Vagina (tissue), 2 donors: ENCODE results near the gene ZBTB20. TPM values are rescaled to one million over a fixed set of nuclear protein-coding genes. Genes with fewer than 3 reads are reported as not detected.

Experiments
- DNase-seq, 2 donors: peaks; one replicate each; pipeline ENCODE4 v3.0.0-alpha.2; 2017; ENCODE audit errors: extremely low spot score in 2 of 2
- H3K27ac ChIP-seq: fragments of 200-600 bp; sonication (generic); one replicate; pipeline ENCODE4 v1.5.1; 2019
- H3K27me3 ChIP-seq: fragments of 200-600 bp; sonication (generic); one replicate; pipeline ENCODE4 v1.5.1; 2019
- H3K36me3 ChIP-seq, 2 donors: fragments of 200-600 bp; sonication (generic); one replicate each; pipeline ENCODE4 v1.5.1; 2017 to 2019
- H3K4me1 ChIP-seq: fragments of 200-600 bp; sonication (generic); one replicate; pipeline ENCODE4 v1.5.1; 2019
- H3K4me3 ChIP-seq, 2 donors: fragments of 200-600 bp; sonication (generic); 1 replicate in 1 of 2; 2 replicates in 1 of 2; pipeline ENCODE4 v1.5.1; 2016 to 2019
- H3K9me3 ChIP-seq: fragments of 200-600 bp; sonication (generic); one replicate; pipeline ENCODE4 v1.5.1; 2019
- CTCF ChIP-seq, 3 experiments: fragments of 450-650 bp in 2 of 3; fragments of 200-600 bp in 1 of 3; sonication (generic) in 1 of 3; IDR thresholded peaks; one replicate each; pipeline ENCODE4 v1.5.1; 2017 to 2019; ENCODE audit warnings: antibody characterized with exemption in 3 of 3, mild to moderate bottlenecking in 2 of 3, moderate library complexity in 2 of 3
- POLR2A ChIP-seq, 2 donors: fragments of 450-650 bp; IDR thresholded peaks; one replicate each; pipeline ENCODE4 v1.6.1; 2017; ENCODE audit warnings: antibody characterized with exemption in 2 of 2, mild to moderate bottlenecking in 2 of 2, moderate library complexity in 2 of 2
- POLR2AphosphoS5 ChIP-seq, 2 donors: sonication (generic); formaldehyde crosslinking; IDR thresholded peaks; one replicate each; pipeline ENCODE4 v1.9.0; 2017; ENCODE audit warnings: antibody characterized with exemption in 2 of 2, mild to moderate bottlenecking in 2 of 2, low read depth in 1 of 2; ENCODE audit not compliant: insufficient read depth in 1 of 2
- intact Hi-C: fragments of 100-400 bp; cut with DNase I; formaldehyde crosslinking; loops from one replicate; pipeline ENCODE4 v1.15.1; 2023
- total RNA-seq: library from RNA; depleted of rRNA; stranded (reverse); fragments of >200 nt; gene quantifications from one replicate; pipeline ENCODE4 v1.2.3, GENCODE V29; 2016

Gene ZBTB20
- total RNA-seq, 1 donor from 2014 or later, result 64.8 TPM

GRCh38 chr3:114307222-114307830, 839.8 kb downstream of the ZBTB20 start:
- H3K36me3 ChIP-seq, result no peaks in the 10 kb centered on the region
- no peak overlapping the region for H3K4me3 ChIP-seq
- intact Hi-C loops, result no loop called here
- H3K27ac ChIP-seq, result no peak overlapping the region
- H3K9me3 ChIP-seq, result no peaks in the 10 kb centered on the region
- no peaks in the 10 kb centered on the region for H3K27me3 ChIP-seq
- DNase-seq, result no peak
- no peaks in the 10 kb centered on the region for H3K4me1 ChIP-seq
- TF ChIP-seq CTCF (IDR thresholded peaks at IDR 0.05), result no peak
- no peak for TF ChIP-seq POLR2AphosphoS5 (IDR thresholded peaks at IDR 0.05; ENCODE audit: insufficient read depth in 1 of 2, low read depth in 1 of 2)
- no peak for TF ChIP-seq POLR2A (IDR thresholded peaks at IDR 0.05)

- TF ChIP-seq CTCF (IDR thresholded peaks at IDR 0.05) (no peak), POLR2AphosphoS5 (IDR thresholded peaks at IDR 0.05; ENCODE audit: insufficient read depth in 1 of 2, low read depth in 1 of 2) (no peak), POLR2A (IDR thresholded peaks at IDR 0.05) (no peak)
- H3K4me1 ChIP-seq, result no peaks in the 10 kb centered on the region
- intact Hi-C loops, result no loop called here
- H3K4me3 ChIP-seq, result no peak overlapping the region
- no peaks in the 10 kb centered on the region for H3K9me3 ChIP-seq
- H3K27me3 ChIP-seq, result no peaks in the 10 kb centered on the region
- DNase-seq, result no peak
- no peaks in the 10 kb centered on the region for H3K36me3 ChIP-seq
- no peak overlapping the region for H3K27ac ChIP-seq
Measured at GRCh38 chr3:114299941-114300624, 847.0 kb downstream of the ZBTB20 start.

GRCh38 chr3:114299421-114299820, 847.7 kb downstream of the ZBTB20 start:
- TF ChIP-seq POLR2AphosphoS5 (IDR thresholded peaks at IDR 0.05; ENCODE audit: insufficient read depth in 1 of 2, low read depth in 1 of 2), result no peak
- TF ChIP-seq POLR2A (IDR thresholded peaks at IDR 0.05), result no peak
- TF ChIP-seq CTCF (IDR thresholded peaks at IDR 0.05), result no peak
- intact Hi-C loops, result no loop called here
- Histone ChIP-seq H3K9me3 (no peaks in the 10 kb centered on the region), H3K36me3 (no peaks in the 10 kb centered on the region), H3K4me3 (no peak overlapping the region), H3K4me1 (no peaks in the 10 kb centered on the region), H3K27ac (no peak overlapping the region), H3K27me3 (no peaks in the 10 kb centered on the region)
- no peak for DNase-seq

GRCh38 chr3:114295946-114296345, 851.1 kb downstream of the ZBTB20 start:
- Histone ChIP-seq H3K9me3 (no peaks in the 10 kb centered on the region), H3K4me3 (no peak overlapping the region), H3K27ac (no peak overlapping the region), H3K36me3 (no peaks in the 10 kb centered on the region), H3K4me1 (no peaks in the 10 kb centered on the region), H3K27me3 (no peaks in the 10 kb centered on the region)
- TF ChIP-seq CTCF (IDR thresholded peaks at IDR 0.05), result no peak
- TF ChIP-seq POLR2AphosphoS5 (IDR thresholded peaks at IDR 0.05; ENCODE audit: insufficient read depth in 1 of 2, low read depth in 1 of 2), result no peak
- no peak for TF ChIP-seq POLR2A (IDR thresholded peaks at IDR 0.05)
- intact Hi-C loops, result no loop called here
- DNase-seq, result no peak

- no peaks in the 10 kb centered on the region for H3K9me3 ChIP-seq
- no peak for DNase-seq
- TF ChIP-seq POLR2A (IDR thresholded peaks at IDR 0.05), result no peak
- TF ChIP-seq POLR2AphosphoS5 (IDR thresholded peaks at IDR 0.05; ENCODE audit: insufficient read depth in 1 of 2, low read depth in 1 of 2), result no peak
- no peak for TF ChIP-seq CTCF (IDR thresholded peaks at IDR 0.05)
- H3K27ac ChIP-seq, result no peak overlapping the region
- intact Hi-C loops, result loop anchor here (5.0 kb wide), 1 partner anchor 167 kb away; no protein-coding TSS in a partner anchor
- no peaks in the 10 kb centered on the region for H3K27me3 ChIP-seq
- H3K4me1 ChIP-seq, result no peaks in the 10 kb centered on the region
- H3K36me3 ChIP-seq, result no peaks in the 10 kb centered on the region
- no peak overlapping the region for H3K4me3 ChIP-seq
Measured at GRCh38 chr3:114294940-114295480, 852.1 kb downstream of the ZBTB20 start.
